ENCODE measurements around the gene RNF223.

The RNF223 gene

GRCh38 chr1:1042835-1043234, 31.3 kb downstream of the RNF223 start:
- ATAC-seq = no peak

GRCh38 chr1:1041873-1042272, 32.2 kb downstream of the RNF223 start:
- H3K4me1 Mint-ChIP-seq = peaks cover 34% of the 10 kb centered on the region
- peaks cover 26% of the 10 kb centered on the region for H3K27me3 Mint-ChIP-seq
- no peak overlapping the region for H3K27ac Mint-ChIP-seq
- ATAC-seq = no peak
- H3K9me3 Mint-ChIP-seq = peaks cover 0 to 6% of the 10 kb centered on the region in 2 donors
- no peak for DNase-seq
- peak overlapping the region in 1 of 2 donors; percentile 18 for H3K4me3 Mint-ChIP-seq

More at GRCh38 chr1:1042835-1043234, 31.3 kb downstream of the RNF223 start:
- Mint-ChIP-seq H3K27me3 (peaks cover 22% of the 10 kb centered on the region), H3K4me1 (peaks cover 24% of the 10 kb centered on the region), H3K4me3 (no peak overlapping the region), H3K27ac (peak overlapping the region in 1 of 2 donors; percentile 55), H3K9me3 (peaks cover 0 to 6% of the 10 kb centered on the region in 2 donors)
- no peak for DNase-seq

GRCh38 chr1:1041092-1041523, 33.0 kb downstream of the RNF223 start:
- H3K4me1 Mint-ChIP-seq = peaks cover 40% of the 10 kb centered on the region
- ATAC-seq = peak; percentile 13

GRCh38 chr1:1040004-1040991, 33.8 kb downstream of the RNF223 start:
- DNase-seq (peak; percentile 83 to 88), ATAC-seq (peak; percentile 88)
- Mint-ChIP-seq H3K9me3 (peaks cover 0 to 6% of the 10 kb centered on the region in 2 donors), H3K4me1 (peaks cover 48% of the 10 kb centered on the region), H3K27ac (peak overlapping the region in 1 of 2 donors; percentile 97), H3K4me3 (peak overlapping the region; percentile 72 to 82), H3K27me3 (peaks cover 32% of the 10 kb centered on the region)

More at GRCh38 chr1:1041092-1041523, 33.0 kb downstream of the RNF223 start:
- H3K27ac Mint-ChIP-seq = no peak overlapping the region
- H3K27me3 Mint-ChIP-seq = peaks cover 26% of the 10 kb centered on the region
- no peak overlapping the region for H3K4me3 Mint-ChIP-seq
- H3K9me3 Mint-ChIP-seq = peaks cover 0 to 6% of the 10 kb centered on the region in 2 donors
- DNase-seq = no peak

- peaks cover 53% of the 10 kb centered on the region for H3K4me1 Mint-ChIP-seq
- DNase-seq (peak in 1 of 2 donors; percentile 51), ATAC-seq (peak; percentile 56)
- peak overlapping the region in 1 of 2 donors; percentile 97 for H3K27ac Mint-ChIP-seq
- peak overlapping the region; percentile 72 to 82 for H3K4me3 Mint-ChIP-seq
- peaks cover 0 to 6% of the 10 kb centered on the region in 2 donors for H3K9me3 Mint-ChIP-seq
- peaks cover 34% of the 10 kb centered on the region for H3K27me3 Mint-ChIP-seq
Measured at GRCh38 chr1:1039145-1039910, 34.8 kb downstream of the RNF223 start.

- H3K27me3 Mint-ChIP-seq = peaks cover 34% of the 10 kb centered on the region
- peak overlapping the region; percentile 54 to 72 for H3K4me3 Mint-ChIP-seq
- DNase-seq (no peak), ATAC-seq (no peak)
- no peak overlapping the region for H3K27ac Mint-ChIP-seq
- H3K4me1 Mint-ChIP-seq = peaks cover 55% of the 10 kb centered on the region
- peaks cover 0 to 6% of the 10 kb centered on the region in 2 donors for H3K9me3 Mint-ChIP-seq
Measured at GRCh38 chr1:1038694-1039093, 35.4 kb downstream of the RNF223 start.

- H3K4me3 Mint-ChIP-seq = no peak overlapping the region
- ATAC-seq (no peak), DNase-seq (no peak)
- H3K4me1 Mint-ChIP-seq = peaks cover 56% of the 10 kb centered on the region
- H3K9me3 Mint-ChIP-seq = no peaks in the 10 kb centered on the region
- no peak overlapping the region for H3K27ac Mint-ChIP-seq
- peaks cover 34% of the 10 kb centered on the region for H3K27me3 Mint-ChIP-seq
Measured at GRCh38 chr1:1037366-1038327, 36.5 kb downstream of the RNF223 start.

GRCh38 chr1:1035291-1035943, 38.7 kb downstream of the RNF223 start:
- H3K27me3 Mint-ChIP-seq = peaks cover 43% of the 10 kb centered on the region
- H3K4me1 Mint-ChIP-seq = peaks cover 67% of the 10 kb centered on the region
- DNase-seq = no peak
- no peak for ATAC-seq
- H3K9me3 Mint-ChIP-seq = no peaks in the 10 kb centered on the region
- peak overlapping the region; percentile 29 to 50 for H3K4me3 Mint-ChIP-seq
- no peak overlapping the region for H3K27ac Mint-ChIP-seq

- Mint-ChIP-seq H3K27me3 (peaks cover 36% of the 10 kb centered on the region), H3K27ac (peak overlapping the region; percentile 80 to 94), H3K4me3 (peak overlapping the region; percentile 82 to 89), H3K9me3 (no peaks in the 10 kb centered on the region), H3K4me1 (peaks cover 57% of the 10 kb centered on the region)
- DNase-seq (no peak), ATAC-seq (peak; percentile 1)
Measured at GRCh38 chr1:1034439-1034781, 39.7 kb downstream of the RNF223 start.

GRCh38 chr1:1033731-1034438, 40.2 kb downstream of the RNF223 start:
- Mint-ChIP-seq H3K4me3 (peak overlapping the region; percentile 82 to 89), H3K4me1 (peaks cover 52% of the 10 kb centered on the region), H3K27me3 (peaks cover 32% of the 10 kb centered on the region), H3K9me3 (no peaks in the 10 kb centered on the region), H3K27ac (peak overlapping the region; percentile 80 to 94)
- ATAC-seq (peak; percentile 41), DNase-seq (no peak)

- Mint-ChIP-seq H3K27me3 (peaks cover 24% of the 10 kb centered on the region), H3K9me3 (no peaks in the 10 kb centered on the region), H3K27ac (no peak overlapping the region), H3K4me3 (peak overlapping the region; percentile 69 to 82), H3K4me1 (peaks cover 44% of the 10 kb centered on the region)
- DNase-seq (peak; percentile 97), ATAC-seq (peak; percentile 92)
Measured at GRCh38 chr1:1033009-1033587, 41.0 kb downstream of the RNF223 start.

GRCh38 chr1:1032424-1032823, 41.7 kb downstream of the RNF223 start:
- H3K27me3 Mint-ChIP-seq = peaks cover 17% of the 10 kb centered on the region
- no peaks in the 10 kb centered on the region for H3K9me3 Mint-ChIP-seq
- peak overlapping the region in 1 of 2 donors; percentile 62 for H3K27ac Mint-ChIP-seq
- H3K4me1 Mint-ChIP-seq = peaks cover 38% of the 10 kb centered on the region
- H3K4me3 Mint-ChIP-seq = peak overlapping the region; percentile 63 to 71
- no peak for DNase-seq
- no peak for ATAC-seq

GRCh38 chr1:1031659-1032235, 42.4 kb downstream of the RNF223 start:
- Mint-ChIP-seq H3K27ac (peak overlapping the region in 1 of 2 donors; percentile 51), H3K27me3 (peaks cover 17% of the 10 kb centered on the region), H3K9me3 (no peaks in the 10 kb centered on the region), H3K4me3 (peak overlapping the region; percentile 63 to 71), H3K4me1 (peaks cover 32% of the 10 kb centered on the region)
- DNase-seq (no peak), ATAC-seq (no peak)
